Fibroblast of lung (primary cell): ENCODE results near the gene PAFAH2.

ENCODE experiments used
- EZH2 ChIP-seq: IDR thresholded peaks from 2 replicates; pipeline ENCODE4 v1.5.1; 2012; ENCODE audit warnings: low read length, control low read depth, mild to moderate bottlenecking; ENCODE audit errors: missing control alignments
- TF ChIP-seq, protein P1 (sequence below), 2 donors: IDR thresholded peaks in 1 of 2; conservative IDR thresholded peaks in 1 of 2; 1 replicate in 1 of 2; 2 replicates in 1 of 2; pipeline ENCODE4 v1.5.1; 2011 to 2012; ENCODE audit warnings: low read length in 2 of 2, control low read depth in 1 of 2, inconsistent platforms in 1 of 2, low read depth in 1 of 2, mild to moderate bottlenecking in 1 of 2

DNA sequence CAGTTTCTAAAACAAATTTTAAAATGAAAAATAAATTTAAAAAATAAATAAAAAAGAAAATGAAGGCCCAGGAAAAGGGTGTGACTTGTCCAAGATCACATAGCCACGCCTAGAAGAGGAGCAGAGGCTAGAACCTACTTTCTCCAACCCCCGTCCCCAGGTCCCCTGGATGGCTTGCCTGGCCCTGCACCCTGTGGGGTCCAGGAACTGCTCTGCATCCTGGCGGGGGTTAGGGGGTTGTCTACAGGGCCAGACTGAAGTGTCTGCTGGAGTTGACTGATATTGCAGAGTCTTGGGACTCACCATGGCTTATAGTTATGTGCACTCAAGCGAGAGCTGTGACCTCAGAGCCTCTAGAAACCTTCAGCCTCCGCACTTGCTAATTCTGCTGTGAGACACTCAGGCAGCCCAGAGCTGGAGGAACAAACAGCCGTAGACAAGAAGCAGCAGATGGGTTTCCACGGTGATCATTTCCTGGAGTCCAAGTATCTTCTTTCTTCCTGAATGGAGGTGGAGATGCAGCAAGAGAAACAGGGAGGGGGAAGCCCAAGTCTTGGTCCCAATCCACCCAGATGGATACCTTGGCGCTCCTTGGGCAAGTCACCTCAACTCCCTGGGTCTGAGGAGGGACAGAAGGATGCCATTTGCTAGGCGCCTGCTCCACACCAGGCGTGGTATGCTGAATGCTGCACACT, 18.5 kb upstream of the PAFAH2 start:
- TF ChIP-seq, protein P1, sequence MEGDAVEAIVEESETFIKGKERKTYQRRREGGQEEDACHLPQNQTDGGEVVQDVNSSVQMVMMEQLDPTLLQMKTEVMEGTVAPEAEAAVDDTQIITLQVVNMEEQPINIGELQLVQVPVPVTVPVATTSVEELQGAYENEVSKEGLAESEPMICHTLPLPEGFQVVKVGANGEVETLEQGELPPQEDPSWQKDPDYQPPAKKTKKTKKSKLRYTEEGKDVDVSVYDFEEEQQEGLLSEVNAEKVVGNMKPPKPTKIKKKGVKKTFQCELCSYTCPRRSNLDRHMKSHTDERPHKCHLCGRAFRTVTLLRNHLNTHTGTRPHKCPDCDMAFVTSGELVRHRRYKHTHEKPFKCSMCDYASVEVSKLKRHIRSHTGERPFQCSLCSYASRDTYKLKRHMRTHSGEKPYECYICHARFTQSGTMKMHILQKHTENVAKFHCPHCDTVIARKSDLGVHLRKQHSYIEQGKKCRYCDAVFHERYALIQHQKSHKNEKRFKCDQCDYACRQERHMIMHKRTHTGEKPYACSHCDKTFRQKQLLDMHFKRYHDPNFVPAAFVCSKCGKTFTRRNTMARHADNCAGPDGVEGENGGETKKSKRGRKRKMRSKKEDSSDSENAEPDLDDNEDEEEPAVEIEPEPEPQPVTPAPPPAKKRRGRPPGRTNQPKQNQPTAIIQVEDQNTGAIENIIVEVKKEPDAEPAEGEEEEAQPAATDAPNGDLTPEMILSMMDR (conservative IDR thresholded peaks at IDR 0.05 in 1 of 2, IDR thresholded peaks at IDR 0.05 in 1 of 2; ENCODE audit: low read depth in 1 of 2, low read length in 2 of 2): no peak
- TF ChIP-seq EZH2: no peak
